ENCODE measurements around the gene PCGF5.
"Not testable (repeated sequence)": the region's sequence is repeated elsewhere in the genome, so short reads cannot be mapped to it uniquely, and the experiment has no call there.

The PCGF5 gene

GRCh38 chr10:91210014-91210413, 10.4 kb upstream of the PCGF5 start:
- no peak for DNase-seq (ENCODE audit: low read depth)

- no peak for DNase-seq (ENCODE audit: low read depth)
These were observed 10.0 kb upstream of the PCGF5 start for GRCh38 chr10:91210435-91210834.

DNA sequence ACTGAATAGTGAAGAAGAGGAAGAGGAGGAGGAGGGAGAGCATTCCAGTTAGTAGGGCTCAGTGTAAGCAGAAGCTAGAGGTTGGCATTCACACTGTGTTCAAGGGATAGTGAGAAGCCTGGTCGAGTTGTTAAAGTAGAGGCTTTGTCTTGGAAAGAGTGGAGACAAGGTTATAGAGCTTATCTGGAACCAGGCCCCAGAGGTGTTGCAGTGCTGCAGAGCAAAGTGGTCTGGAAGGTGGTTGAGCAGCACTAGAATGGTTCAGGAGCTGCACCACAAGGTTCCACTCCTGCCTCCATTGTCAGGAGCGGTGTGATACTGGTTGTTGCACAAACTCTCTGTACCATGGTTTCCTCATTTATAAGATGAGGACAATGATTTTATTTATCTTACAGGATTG, 8.8 kb upstream of the PCGF5 start:
- no peak for DNase-seq (ENCODE audit: low read depth)

DNA sequence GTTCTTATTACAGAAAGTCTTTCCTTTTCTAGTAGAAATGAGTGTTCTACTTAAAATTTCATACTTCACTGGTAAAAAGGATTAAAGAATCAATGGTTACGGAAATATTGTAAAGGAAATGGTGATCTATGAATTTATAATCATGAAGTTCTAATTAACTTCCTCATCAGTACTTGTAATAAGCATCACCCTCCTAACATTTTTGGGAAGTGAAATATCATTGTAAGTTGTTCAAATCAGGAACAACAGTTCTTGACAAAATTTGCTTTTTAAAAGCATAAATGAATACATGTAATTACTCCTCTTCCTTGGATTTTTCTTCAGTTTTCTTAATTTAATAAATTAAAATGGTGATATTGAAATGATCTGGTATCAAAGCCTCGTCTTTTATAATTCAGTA, 5.6 kb upstream of the PCGF5 start:
- DNase-seq (ENCODE audit: low read depth), result no peak

DNA sequence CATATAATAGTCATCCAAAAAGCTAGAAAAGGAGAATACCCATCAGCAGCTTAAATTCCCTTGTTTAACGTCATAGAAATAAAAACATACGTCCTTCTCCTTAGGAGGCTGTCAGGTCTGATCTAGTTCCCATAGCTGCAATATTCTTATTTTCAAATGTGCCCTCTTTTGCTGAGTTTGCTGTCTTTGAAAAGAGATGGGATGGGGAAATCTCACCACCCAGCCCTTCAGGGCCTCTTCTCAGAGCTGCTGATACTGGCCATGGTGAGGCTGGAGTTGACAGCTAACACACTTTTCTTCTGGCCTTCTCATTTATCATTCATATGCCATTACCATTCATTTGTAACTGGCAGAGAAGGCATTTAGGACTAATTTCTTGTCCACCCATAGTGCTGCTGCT, 5.1 kb upstream of the PCGF5 start:
- DNase-seq (ENCODE audit: low read depth), result no peak

GRCh38 chr10:91219371-91220193, 881 bp upstream of the PCGF5 start:
- no peak for DNase-seq (ENCODE audit: low read depth)

DNA sequence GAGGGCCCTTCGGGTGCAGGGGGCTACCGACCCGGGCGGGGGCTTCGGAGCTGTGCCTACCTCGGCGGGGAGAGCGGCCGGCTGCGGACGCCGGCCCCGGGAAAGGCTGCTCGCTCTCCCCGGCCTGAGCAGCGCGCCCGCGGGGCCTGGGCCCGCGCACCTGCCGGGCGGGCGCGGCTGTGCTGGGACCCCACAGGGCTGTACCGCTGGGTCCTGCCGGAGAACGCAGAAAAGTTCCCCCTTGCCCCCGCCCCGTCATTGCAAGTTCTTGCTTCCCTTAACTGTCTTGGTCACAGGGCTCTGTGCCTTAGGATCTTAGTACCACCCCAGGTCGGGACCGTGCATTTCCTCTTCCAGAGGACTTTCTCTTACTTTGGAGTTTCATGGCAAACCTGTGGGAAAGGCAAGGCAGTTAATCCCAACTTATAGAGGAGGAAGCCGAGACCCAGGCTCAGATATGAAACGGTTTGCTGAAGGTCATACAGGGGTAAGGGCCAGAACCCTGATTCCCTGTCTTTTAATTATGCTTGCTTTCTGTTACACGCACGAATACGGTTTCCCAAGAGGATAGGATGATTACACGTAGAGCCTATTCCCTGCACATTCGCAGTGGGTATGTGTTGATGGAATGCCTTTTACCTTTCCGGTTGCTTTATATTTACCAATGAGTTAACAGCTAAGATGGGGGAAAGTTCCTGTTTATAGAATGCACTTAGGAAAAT, 652 bp downstream of the PCGF5 start:
- DNase-seq (ENCODE audit: low read depth), result no peak

- DNase-seq (ENCODE audit: low read depth), result no peak
These were observed 5.6 kb downstream of the PCGF5 start for GRCh38 chr10:91226093-91226492.

DNA sequence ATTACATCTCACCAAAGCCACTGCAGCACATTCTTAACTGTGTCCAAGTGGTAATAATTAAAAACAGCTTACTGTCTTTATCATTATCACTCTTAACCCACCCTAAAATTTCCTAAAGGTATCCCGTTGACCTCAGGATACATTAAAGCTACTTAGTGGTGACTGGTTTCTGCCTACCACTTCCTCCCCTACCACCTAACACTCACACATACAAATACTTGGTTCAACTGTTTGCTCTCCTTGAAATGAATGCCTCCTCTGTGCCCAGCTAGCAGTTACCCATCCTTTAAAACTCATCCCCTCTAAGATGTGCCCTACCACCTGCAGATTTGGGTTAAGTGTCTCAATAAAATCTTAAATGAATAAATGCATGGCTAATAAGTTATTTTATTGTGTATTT, 7.1 kb downstream of the PCGF5 start:
- no peak for DNase-seq (ENCODE audit: low read depth)

GRCh38 chr10:91229683-91230082, 9.2 kb downstream of the PCGF5 start:
- no peak for DNase-seq (ENCODE audit: low read depth)

DNA sequence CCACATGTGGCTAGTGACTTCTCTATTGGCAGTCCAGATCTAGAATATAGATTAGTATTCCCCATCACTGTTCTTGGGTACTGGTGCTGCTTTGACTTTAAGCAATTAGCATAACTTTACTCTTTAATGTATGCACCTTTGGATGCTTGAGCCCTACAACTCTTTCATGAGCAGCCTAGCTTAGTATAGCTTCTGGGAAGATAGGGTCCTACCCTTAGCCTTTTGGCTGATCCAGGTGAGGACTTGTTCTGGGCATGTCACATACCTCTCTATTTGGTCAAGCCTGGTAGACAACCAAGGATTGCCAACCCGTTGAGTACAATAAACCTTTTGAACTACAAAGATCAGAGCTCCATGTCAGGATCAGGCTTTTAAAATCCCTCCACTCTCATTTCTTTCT, 17.7 kb downstream of the PCGF5 start:
- DNase-seq (ENCODE audit: low read depth), result no peak

GRCh38 chr10:91239789-91240188, 19.3 kb downstream of the PCGF5 start:
- DNase-seq (ENCODE audit: low read depth), result no peak

DNA sequence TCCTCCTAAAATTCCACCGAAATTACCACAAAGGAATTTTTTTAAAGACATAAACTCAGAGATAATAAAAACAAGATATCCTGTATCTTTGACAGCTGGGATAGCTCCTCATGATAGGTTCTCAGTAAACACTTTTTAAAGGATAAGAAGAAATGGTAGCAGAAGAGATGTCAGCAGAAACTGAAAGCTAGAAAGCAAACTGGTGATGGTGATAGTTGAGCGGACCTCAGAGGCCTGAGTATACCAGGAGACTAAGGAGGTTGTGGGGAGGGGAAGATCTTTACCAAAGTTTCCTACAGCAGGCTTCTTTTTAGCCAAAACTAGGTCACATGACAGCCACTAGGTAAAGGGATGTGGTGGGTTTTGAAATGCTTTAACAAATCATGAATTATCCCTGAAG, 22.5 kb downstream of the PCGF5 start:
- DNase-seq (ENCODE audit: low read depth), result no peak

GRCh38 chr10:91247360-91248111, 27.1 kb downstream of the PCGF5 start:
- no peak for DNase-seq (ENCODE audit: low read depth)

GRCh38 chr10:91249700-91250099, 29.2 kb downstream of the PCGF5 start:
- DNase-seq (ENCODE audit: low read depth), result no peak

DNA sequence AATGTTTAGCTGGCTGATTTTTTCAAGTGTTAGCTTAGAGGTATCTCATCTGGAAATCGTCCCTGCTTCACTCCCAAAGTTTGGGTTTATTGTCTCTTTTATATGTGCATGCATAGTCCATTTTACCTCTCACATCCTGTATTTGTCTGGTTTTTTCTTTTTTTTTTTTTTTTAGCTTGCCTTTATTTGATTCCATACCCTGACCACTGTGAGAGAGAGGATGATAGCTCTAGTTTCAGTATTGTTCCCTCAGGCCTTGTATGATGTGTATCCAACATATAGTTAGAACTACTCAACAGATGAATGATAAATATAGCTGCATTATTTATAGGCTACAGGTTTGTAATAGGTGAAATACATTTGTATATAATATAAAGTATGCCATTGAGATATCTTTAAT, 29.9 kb downstream of the PCGF5 start:
- no peak for DNase-seq (ENCODE audit: low read depth)

- DNase-seq (ENCODE audit: low read depth), result peak; percentile 30
These were observed 31.1 kb downstream of the PCGF5 start for GRCh38 chr10:91251430-91252056.

GRCh38 chr10:91253300-91253699, 32.8 kb downstream of the PCGF5 start:
- no peak for DNase-seq (ENCODE audit: low read depth)

GRCh38 chr10:91257310-91257709, 36.8 kb downstream of the PCGF5 start:
- DNase-seq (ENCODE audit: low read depth), result no peak

- DNase-seq (ENCODE audit: low read depth), result not testable (repeated sequence)
These were observed 40.0 kb downstream of the PCGF5 start for GRCh38 chr10:91260417-91260816.

- DNase-seq (ENCODE audit: low read depth), result no peak
These were observed 51.4 kb downstream of the PCGF5 start for GRCh38 chr10:91271886-91272285.

GRCh38 chr10:91284486-91285090, 64.1 kb downstream of the PCGF5 start:
- DNase-seq (ENCODE audit: low read depth), result no peak

Measured in activated T-helper 1 cell treated with Interleukin-2 at 50 U/mL for 16 hours (primary cell).